IPS-18c (cell line): ENCODE measurements around the gene VWDE.

Source experiments
- H3K4me3 ChIP-seq: 2 replicates; pipeline ENCODE4 v1.7.0; 2013; ENCODE audit warnings: low read depth, mild to moderate bottlenecking, low read length, moderate library complexity; ENCODE audit not compliant: insufficient read depth
- H3K9me3 ChIP-seq: one replicate; pipeline ENCODE4 v1.6.1; 2013; ENCODE audit warnings: mild to moderate bottlenecking, low read length, moderate library complexity; ENCODE audit not compliant: control insufficient read depth, insufficient read depth

The VWDE gene

DNA sequence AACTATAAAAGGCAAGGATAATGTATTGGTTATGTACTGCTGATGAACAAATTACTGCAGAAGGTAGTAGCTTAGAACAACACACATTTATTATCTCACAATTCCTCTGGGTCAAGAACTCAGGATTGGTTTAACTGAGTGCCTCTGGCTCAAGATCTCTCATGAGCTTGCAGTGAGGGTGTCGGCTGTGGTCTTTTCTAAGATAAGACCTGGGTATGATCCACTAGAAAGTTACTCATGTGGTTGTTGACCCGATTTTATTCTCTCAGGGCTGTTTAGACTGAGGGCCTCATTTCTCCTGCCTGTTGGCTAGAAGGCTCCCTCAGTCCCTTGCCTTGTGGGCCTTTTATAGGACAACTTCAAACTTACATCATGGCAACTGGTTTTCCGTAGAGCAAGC, 86.7 kb downstream of the VWDE start:
- no peaks in the 10 kb centered on the region for H3K9me3 ChIP-seq
- no peak overlapping the region for H3K4me3 ChIP-seq

- Histone ChIP-seq H3K4me3 (no peak overlapping the region), H3K9me3 (no peaks in the 10 kb centered on the region)
These were observed 88.6 kb downstream of the VWDE start for GRCh38 chr7:12315049-12315448.

DNA sequence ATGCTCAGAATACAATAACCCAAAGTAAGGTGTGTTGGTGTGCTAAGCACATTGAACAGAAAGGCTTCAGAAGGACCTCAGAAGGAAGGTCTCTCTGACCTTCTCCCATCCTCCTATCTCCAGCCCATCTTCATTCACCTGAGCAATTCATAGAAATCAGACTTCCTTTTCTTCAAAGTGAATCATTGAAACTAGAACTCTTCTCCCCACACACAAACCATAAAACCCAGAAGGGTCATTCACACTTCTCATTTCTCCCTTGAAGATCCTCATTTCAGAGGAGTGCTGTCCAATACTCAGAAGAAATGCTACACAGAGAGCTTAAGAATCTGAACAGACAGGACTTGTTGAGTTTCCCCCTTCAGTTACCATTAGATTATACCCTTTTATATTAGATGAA, 89.5 kb downstream of the VWDE start:
- no peaks in the 10 kb centered on the region for H3K9me3 ChIP-seq
- H3K4me3 ChIP-seq, result no peak overlapping the region

GRCh38 chr7:12305502-12305901, 98.2 kb downstream of the VWDE start:
- no peak overlapping the region for H3K4me3 ChIP-seq
- H3K9me3 ChIP-seq, result no peaks in the 10 kb centered on the region

DNA sequence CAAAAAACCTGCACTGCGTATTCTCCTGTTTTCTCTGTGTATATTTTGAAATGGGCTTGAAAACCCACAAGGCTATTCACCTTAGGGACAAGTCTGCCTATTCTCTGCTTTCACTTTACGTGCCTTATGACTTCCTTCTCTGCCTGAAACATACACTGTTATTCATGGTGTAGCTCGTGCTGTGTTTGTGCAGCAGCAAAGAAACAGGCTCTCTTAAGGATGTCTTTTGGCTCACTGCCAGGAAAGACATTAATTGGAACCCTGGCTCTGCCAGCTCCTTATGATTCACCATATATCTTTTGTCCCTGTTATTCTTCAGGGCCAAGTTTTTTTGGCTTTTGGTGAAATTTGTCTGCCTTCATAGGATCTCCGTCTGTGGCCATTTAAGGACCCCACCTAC, 100.2 kb downstream of the VWDE start:
- no peaks in the 10 kb centered on the region for H3K9me3 ChIP-seq
- no peak overlapping the region for H3K4me3 ChIP-seq

- Histone ChIP-seq H3K9me3 (no peaks in the 10 kb centered on the region), H3K4me3 (no peak overlapping the region)
These were observed 100.6 kb downstream of the VWDE start for GRCh38 chr7:12303062-12303461.

GRCh38 chr7:12300415-12300814, 103.2 kb downstream of the VWDE start:
- Histone ChIP-seq H3K4me3 (no peak overlapping the region), H3K9me3 (no peaks in the 10 kb centered on the region)

GRCh38 chr7:12299367-12299766, 104.3 kb downstream of the VWDE start:
- Histone ChIP-seq H3K4me3 (no peak overlapping the region), H3K9me3 (no peaks in the 10 kb centered on the region)

DNA sequence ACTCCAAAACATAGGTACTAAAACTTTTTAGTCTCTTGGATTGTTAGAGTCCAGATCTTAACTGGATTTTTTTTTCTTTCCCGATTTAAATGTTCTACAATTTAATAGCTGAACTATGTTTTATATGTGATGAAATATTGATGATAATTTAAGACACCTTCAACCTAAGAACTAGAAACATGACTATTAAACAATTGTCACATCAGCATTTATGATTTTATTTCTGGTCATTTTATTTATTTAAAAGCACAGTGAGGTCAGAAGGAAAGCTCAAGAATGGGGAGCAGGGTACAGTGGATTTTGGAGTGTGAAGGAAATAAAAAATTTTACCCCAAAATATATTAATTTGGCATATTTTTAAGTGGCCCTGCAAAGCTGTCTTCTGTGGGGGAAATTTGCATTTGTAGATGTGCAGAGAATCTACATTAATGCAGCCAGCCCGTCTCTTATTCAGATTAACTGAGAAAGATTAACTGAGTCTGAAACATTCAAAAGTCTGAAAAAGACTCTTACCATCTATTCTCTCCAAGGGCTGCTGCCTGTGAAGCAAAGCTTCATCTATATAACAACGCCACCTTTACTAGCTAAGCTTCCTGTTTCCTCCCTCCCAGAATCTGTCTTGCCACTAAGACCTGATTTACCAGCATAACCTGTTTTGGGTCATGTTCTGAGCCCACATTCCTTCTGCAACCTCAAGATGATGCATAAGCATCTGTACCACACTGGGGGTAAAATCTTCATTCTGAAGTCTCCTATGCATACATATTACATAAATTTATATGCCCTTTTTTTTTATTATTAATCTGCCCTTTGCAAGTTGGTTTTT, 106.2 kb downstream of the VWDE start:
- H3K9me3 ChIP-seq, result no peaks in the 10 kb centered on the region
- H3K4me3 ChIP-seq, result no peak overlapping the region

- Histone ChIP-seq H3K4me3 (no peak overlapping the region), H3K9me3 (peaks cover 4% of the 10 kb centered on the region)
These were observed 107.6 kb downstream of the VWDE start for GRCh38 chr7:12296051-12296570.

DNA sequence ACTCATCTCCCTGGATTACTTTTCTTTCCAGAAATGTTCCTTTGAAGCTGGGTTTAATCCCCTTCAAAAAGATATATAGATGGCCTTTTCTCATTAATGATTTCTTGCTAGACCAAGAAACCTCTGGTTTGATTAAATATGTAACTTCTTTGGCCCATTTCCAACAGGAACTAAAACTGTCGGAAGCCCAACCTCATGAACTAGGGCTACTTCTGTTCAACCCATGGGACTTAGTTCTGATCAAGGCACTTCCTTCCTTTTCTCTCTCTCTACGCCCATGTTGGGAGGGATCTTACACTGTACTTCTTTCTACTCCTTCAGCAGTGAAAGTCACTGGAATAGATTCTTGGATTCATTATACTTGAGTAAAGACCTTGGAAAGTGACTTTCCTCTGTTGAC, 109.0 kb downstream of the VWDE start:
- Histone ChIP-seq H3K9me3 (peaks cover 4% of the 10 kb centered on the region), H3K4me3 (no peak overlapping the region)

GRCh38 chr7:12291870-12292269, 111.8 kb downstream of the VWDE start:
- peaks cover 4% of the 10 kb centered on the region for H3K9me3 ChIP-seq
- H3K4me3 ChIP-seq, result no peak overlapping the region

- peaks cover 4% of the 10 kb centered on the region for H3K9me3 ChIP-seq
- no peak overlapping the region for H3K4me3 ChIP-seq
These were observed 112.9 kb downstream of the VWDE start for GRCh38 chr7:12290761-12291160.

DNA sequence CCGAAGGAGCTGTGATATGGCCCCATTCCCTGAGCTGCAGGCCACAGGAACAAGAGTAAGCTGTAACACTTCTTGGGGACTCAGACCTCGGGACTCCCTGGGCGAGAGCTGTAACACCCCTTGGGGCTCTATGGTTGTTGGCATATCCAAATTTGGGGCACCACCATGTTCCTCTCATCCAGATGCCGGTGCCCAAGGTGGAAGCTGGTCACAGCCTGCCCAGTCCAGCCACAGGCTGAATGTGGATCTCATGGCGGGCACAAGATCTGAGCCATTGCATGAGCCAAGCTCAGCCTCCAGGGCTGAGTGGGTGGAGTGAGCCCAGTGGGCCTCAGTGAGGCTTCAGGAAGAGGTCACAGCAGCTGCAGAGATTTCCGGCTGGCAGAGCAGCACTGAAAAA, 113.7 kb downstream of the VWDE start:
- H3K9me3 ChIP-seq, result peaks cover 4% of the 10 kb centered on the region
- no peak overlapping the region for H3K4me3 ChIP-seq

DNA sequence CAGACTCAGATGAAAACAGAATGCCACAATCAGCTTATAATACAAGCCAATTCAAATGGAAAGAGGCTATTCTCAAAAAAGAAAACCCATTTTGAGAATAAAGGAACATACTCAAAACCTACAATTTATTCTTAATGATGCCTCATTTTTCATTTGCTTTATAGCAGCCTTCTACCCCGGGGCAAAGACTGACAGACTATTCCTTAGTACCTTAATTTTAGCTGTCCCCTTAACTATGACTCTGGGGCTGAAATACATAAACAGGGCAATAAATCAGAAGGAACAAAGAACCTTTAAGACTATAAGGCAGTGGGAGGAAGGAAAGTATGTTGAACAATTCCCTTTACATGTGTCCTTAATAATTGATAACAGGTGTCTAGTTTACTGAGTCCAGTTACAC, 115.8 kb downstream of the VWDE start:
- Histone ChIP-seq H3K4me3 (no peak overlapping the region), H3K9me3 (peaks cover 4% of the 10 kb centered on the region)

GRCh38 chr7:12281038-12281437, 122.6 kb downstream of the VWDE start:
- Histone ChIP-seq H3K9me3 (no peaks in the 10 kb centered on the region), H3K4me3 (no peak overlapping the region)
